Measurements from ENCODE around the gene TLNRD1. TPM values are rescaled to one million over a fixed set of nuclear protein-coding genes. Genes with fewer than 3 reads are reported as not detected.

Gene TLNRD1
- total RNA-seq, 1 experiment from 2014 or later, result 31.8 TPM

GRCh38 chr15:80979538-80980200 lies 21.1 kb upstream of the TLNRD1 start:
- intact Hi-C loops (cut with micrococcal nuclease; ENCODE audit: unreplicated experiment), result loop anchor here (5.0 kb wide), 1 partner anchor 288 kb away; no protein-coding TSS in a partner anchor
- peaks cover 31% of the 10 kb centered on the region for H3K4me1 Mint-ChIP-seq (ENCODE audit: low read depth, unreplicated experiment)

GRCh38 chr15:80982205-80982604 lies 18.5 kb upstream of the TLNRD1 start:
- no peaks in the 10 kb centered on the region for H3K27me3 Mint-ChIP-seq (ENCODE audit: unreplicated experiment)
- H3K27ac Mint-ChIP-seq (ENCODE audit: unreplicated experiment), result no peak overlapping the region
- CTCF ChIA-PET, result no interaction called here
- DNase-seq, result no peak
- TF ChIP-seq CTCF (IDR thresholded peaks at IDR 0.05; ENCODE audit: unreplicated experiment), result no peak
- peaks cover 29% of the 10 kb centered on the region for H3K36me3 Mint-ChIP-seq (ENCODE audit: insufficient read depth, unreplicated experiment)
- intact Hi-C loops (cut with micrococcal nuclease; ENCODE audit: unreplicated experiment), result no loop called here
- H3K4me3 Mint-ChIP-seq (ENCODE audit: low read depth, unreplicated experiment), result no peak overlapping the region
- no TSS peak for BruUV-seq (replicated peaks)
- H3K9me3 Mint-ChIP-seq (ENCODE audit: low read depth, unreplicated experiment), result no peaks in the 10 kb centered on the region
- peaks cover 45% of the 10 kb centered on the region for H3K4me1 Mint-ChIP-seq (ENCODE audit: low read depth, unreplicated experiment)

More at GRCh38 chr15:80979538-80980200, 21.1 kb upstream of the TLNRD1 start:
- Mint-ChIP-seq H3K4me3 (ENCODE audit: low read depth, unreplicated experiment) (peak overlapping the region; percentile 3), H3K9me3 (ENCODE audit: low read depth, unreplicated experiment) (no peaks in the 10 kb centered on the region), H3K27me3 (ENCODE audit: unreplicated experiment) (no peaks in the 10 kb centered on the region), H3K36me3 (ENCODE audit: insufficient read depth, unreplicated experiment) (peaks cover 29% of the 10 kb centered on the region), H3K27ac (ENCODE audit: unreplicated experiment) (peak overlapping the region; percentile 72)
- DNase-seq, result no peak
- no TSS peak for BruUV-seq (replicated peaks)
- TF ChIP-seq CTCF (IDR thresholded peaks at IDR 0.05; ENCODE audit: unreplicated experiment), result no peak
- CTCF ChIA-PET, result no interaction called here

GRCh38 chr15:80982839-80983238 lies 17.9 kb upstream of the TLNRD1 start:
- no peak for DNase-seq
- Mint-ChIP-seq H3K4me1 (ENCODE audit: low read depth, unreplicated experiment) (peaks cover 43% of the 10 kb centered on the region), H3K4me3 (ENCODE audit: low read depth, unreplicated experiment) (no peak overlapping the region), H3K9me3 (ENCODE audit: low read depth, unreplicated experiment) (no peaks in the 10 kb centered on the region), H3K27me3 (ENCODE audit: unreplicated experiment) (no peaks in the 10 kb centered on the region), H3K36me3 (ENCODE audit: insufficient read depth, unreplicated experiment) (peaks cover 25% of the 10 kb centered on the region), H3K27ac (ENCODE audit: unreplicated experiment) (peak overlapping the region; percentile 15)
- CTCF ChIA-PET, result interaction anchor here (0.6 kb wide), 1 partner anchor 14 kb away, joined by 4 read pairs; no protein-coding TSS in a partner anchor
- no peak for TF ChIP-seq CTCF (IDR thresholded peaks at IDR 0.05; ENCODE audit: unreplicated experiment)
- no TSS peak for BruUV-seq (replicated peaks)
- intact Hi-C loops (cut with micrococcal nuclease; ENCODE audit: unreplicated experiment), result no loop called here

GRCh38 chr15:80984856-80985255 lies 15.9 kb upstream of the TLNRD1 start:
- Mint-ChIP-seq H3K27me3 (ENCODE audit: unreplicated experiment) (no peaks in the 10 kb centered on the region), H3K27ac (ENCODE audit: unreplicated experiment) (no peak overlapping the region), H3K9me3 (ENCODE audit: low read depth, unreplicated experiment) (no peaks in the 10 kb centered on the region), H3K4me1 (ENCODE audit: low read depth, unreplicated experiment) (peaks cover 31% of the 10 kb centered on the region), H3K4me3 (ENCODE audit: low read depth, unreplicated experiment) (no peak overlapping the region), H3K36me3 (ENCODE audit: insufficient read depth, unreplicated experiment) (peaks cover 27% of the 10 kb centered on the region)
- no peak for DNase-seq
- CTCF ChIA-PET, result no interaction called here
- no peak for TF ChIP-seq CTCF (IDR thresholded peaks at IDR 0.05; ENCODE audit: unreplicated experiment)
- intact Hi-C loops (cut with micrococcal nuclease; ENCODE audit: unreplicated experiment), result no loop called here
- BruUV-seq (replicated peaks), result no TSS peak

Measured in Calu3 (cell line).